Stimulated activated CD8-positive, alpha-beta memory T cell treated with anti-CD3 and anti-CD28 coated beads, Interleukin-4, amount 100 ng/mL, for 24 hours (primary cell): Measurements from ENCODE around the gene HSPB8.
"Not testable (repeated sequence)": the region's sequence is repeated elsewhere in the genome, so short reads cannot be mapped to it uniquely, and the experiment has no call there.

ENCODE experiments used
- DNase-seq: peaks from one replicate; pipeline ENCODE4 v3.0.0-alpha.2; 2020; ENCODE audit warnings: low read depth

The HSPB8 gene

GRCh38 chr12:119206348-119207062 lies 27.8 kb downstream of the HSPB8 start:
- DNase-seq = no peak

- DNase-seq = no peak
These were observed 28.4 kb downstream of the HSPB8 start for GRCh38 chr12:119207063-119207560.

GRCh38 chr12:119208626-119209061 lies 29.9 kb downstream of the HSPB8 start:
- no peak for DNase-seq

- DNase-seq = no peak
These were observed 33.2 kb downstream of the HSPB8 start for GRCh38 chr12:119211884-119212283.

- DNase-seq = no peak
These were observed 37.4 kb downstream of the HSPB8 start for GRCh38 chr12:119216084-119216483.

- not testable (repeated sequence) for DNase-seq
These were observed 40.1 kb downstream of the HSPB8 start for GRCh38 chr12:119218875-119219274.

- no peak for DNase-seq
These were observed 43.7 kb downstream of the HSPB8 start for GRCh38 chr12:119222222-119222951.

- DNase-seq = no peak
These were observed 46.7 kb downstream of the HSPB8 start for GRCh38 chr12:119225454-119225853.

GRCh38 chr12:119227292-119227691 lies 48.6 kb downstream of the HSPB8 start:
- DNase-seq = no peak

- no peak for DNase-seq
These were observed 50.5 kb downstream of the HSPB8 start for GRCh38 chr12:119229205-119229604.

- no peak for DNase-seq
These were observed 51.1 kb downstream of the HSPB8 start for GRCh38 chr12:119229837-119230236.

GRCh38 chr12:119230807-119231206 lies 52.1 kb downstream of the HSPB8 start:
- DNase-seq = no peak

GRCh38 chr12:119231774-119232173 lies 53.0 kb downstream of the HSPB8 start:
- no peak for DNase-seq

GRCh38 chr12:119235197-119235751 lies 56.5 kb downstream of the HSPB8 start:
- DNase-seq = no peak

- DNase-seq = no peak
These were observed 57.6 kb downstream of the HSPB8 start for GRCh38 chr12:119236372-119236771.

- DNase-seq = no peak
These were observed 60.3 kb downstream of the HSPB8 start for GRCh38 chr12:119239040-119239439.

GRCh38 chr12:119241049-119241448 lies 62.3 kb downstream of the HSPB8 start:
- no peak for DNase-seq

GRCh38 chr12:119241580-119242169 lies 62.9 kb downstream of the HSPB8 start:
- DNase-seq = no peak
